HCT116 (cell line): ENCODE data around the gene RABL6. TPM values are rescaled to one million over a fixed set of nuclear protein-coding genes. Genes with fewer than 3 reads are reported as not detected.

Source experiments
- ATAC-seq: fragments of 200-7000 bp; cut with Tn5 transposase; 2 replicates; pipeline ENCODE4 v1.9.1; 2020; ENCODE audit warnings: mild to moderate bottlenecking, moderate library complexity
- BruUV-seq: library from RNA; stranded (reverse); fragments of 400-500 nt; replicated peaks from 2 replicates; lab custom pipeline; 2021; lab: Mats Ljungman, UMichigan
- CTCF ChIA-PET: fragments of 300-600 bp; sonication (Branson Sonifier 250); formaldehyde crosslinking; loops from one replicate; lab custom pipeline; 2021; ENCODE audit warnings: antibody characterized with exemption; lab: Charles Lee
- POLR2A ChIA-PET: fragments of 300-600, 350-600 bp; sonication (Branson Sonifier 250); formaldehyde crosslinking; loops from one replicate; lab custom pipeline; 2021; ENCODE audit warnings: antibody characterized with exemption; lab: Charles Lee
- RAD21 ChIA-PET, 2 experiments: fragments of 300-600 bp; sonication (Branson Sonifier 250); formaldehyde crosslinking; loops; one replicate each; lab custom pipeline; 2023; ENCODE audit warnings: low total read pairs in 2 of 2; ENCODE audit not compliant: uncharacterized antibody in 2 of 2, unreplicated experiment in 2 of 2, low non-redundant PET in 1 of 2; lab: Charles Lee
- DNase-seq: peaks from one replicate; pipeline ENCODE4 v3.0.0-alpha.2; 2010; ENCODE audit warnings: low read depth, low spot score
- H2AFZ ChIP-seq: fragments of 200-600 bp; shearing (Covaris generic), sonication (generic); 2 replicates; pipeline ENCODE4 v1.6.1; 2017; ENCODE audit warnings: low read depth, mixed run types, mixed read lengths, antibody characterized with exemption, low read length; ENCODE audit not compliant: poor library complexity, severe bottlenecking
- H3K27ac ChIP-seq: 2 replicates; pipeline ENCODE4 v1.5.1; 2012; ENCODE audit warnings: low read depth, low read length
- H3K27me3 ChIP-seq: fragments of 200-600 bp; sonication (generic); 2 replicates; pipeline ENCODE4 v1.6.1; 2016; ENCODE audit warnings: mixed run types, low read length, mixed read lengths; ENCODE audit not compliant: insufficient read depth
- H3K36me3 ChIP-seq, 2 experiments: fragments of 200-500 bp in 1 of 2; fragments of 200-600 bp in 1 of 2; sonication (Bioruptor generic) in 1 of 2; sonication (generic) in 1 of 2; 2 replicates each; pipeline versions ENCODE4 v1.5.1 to v1.6.1; 2014 to 2016; ENCODE audit warnings: low read length in 2 of 2, inconsistent platforms in 1 of 2, mixed read lengths in 1 of 2, mixed run types in 1 of 2; ENCODE audit not compliant: insufficient read depth in 2 of 2, control insufficient read depth in 1 of 2
- H3K4me1 ChIP-seq, 2 experiments: fragments of 200-600 bp in 1 of 2; sonication (generic) in 1 of 2; 2 replicates each; pipeline versions ENCODE4 v1.5.1 to v1.6.1; 2012 to 2017; ENCODE audit warnings: low read length in 2 of 2, inconsistent platforms in 1 of 2, mild to moderate bottlenecking in 1 of 2, mixed read lengths in 1 of 2, mixed run types in 1 of 2, moderate library complexity in 1 of 2; ENCODE audit not compliant: insufficient read depth in 2 of 2, control insufficient read depth in 1 of 2
- H3K4me2 ChIP-seq: fragments of 200-600 bp; sonication (generic); 2 replicates; pipeline ENCODE4 v1.6.1; 2017; ENCODE audit warnings: mixed run types, low read length, mixed read lengths
- H3K4me3 ChIP-seq, 2 experiments: fragments of 200-600 bp in 1 of 2; sonication (generic) in 1 of 2; replicated peaks in 1 of 2; 2 replicates each; pipeline ENCODE4 v1.5.1; 2011 to 2016; ENCODE audit warnings: low read length in 2 of 2, control low read depth in 1 of 2, low read depth in 1 of 2, mild to moderate bottlenecking in 1 of 2, mixed read lengths in 1 of 2, mixed run types in 1 of 2
- H3K79me2 ChIP-seq: fragments of 200-600 bp; sonication (generic); 2 replicates; pipeline ENCODE4 v1.6.1; 2017; ENCODE audit warnings: mild to moderate bottlenecking, mixed run types, low read length, moderate library complexity, mixed read lengths; ENCODE audit not compliant: insufficient read depth
- H3K9ac ChIP-seq: fragments of 200-600 bp; sonication (generic); 2 replicates; pipeline ENCODE4 v1.6.1; 2016; ENCODE audit warnings: low read length, mixed read lengths
- H3K9me2 ChIP-seq: fragments of 200-600 bp; sonication (generic), shearing (Covaris generic); 2 replicates; pipeline ENCODE4 v1.6.1; 2017; ENCODE audit warnings: mixed run types, mild to moderate bottlenecking, moderate library complexity; ENCODE audit not compliant: insufficient read depth
- H3K9me3 ChIP-seq, 2 experiments: fragments of 200-500 bp in 1 of 2; fragments of 200-600 bp in 1 of 2; sonication (Bioruptor generic) in 1 of 2; sonication (generic) in 1 of 2; 2 replicates each; pipeline ENCODE4 v1.6.1; 2014 to 2017; ENCODE audit warnings: low read length in 2 of 2, mixed read lengths in 2 of 2, inconsistent platforms in 1 of 2, low read depth in 1 of 2, mild to moderate bottlenecking in 1 of 2, mixed run types in 1 of 2, moderate library complexity in 1 of 2; ENCODE audit not compliant: control insufficient read depth in 1 of 2, insufficient read depth in 1 of 2
- H4K20me1 ChIP-seq: fragments of 200-600 bp; sonication (generic), shearing (Covaris generic); 2 replicates; pipeline ENCODE4 v1.6.1; 2017; ENCODE audit warnings: mixed run types, mild to moderate bottlenecking, moderate library complexity; ENCODE audit not compliant: insufficient read depth
- ATF3 ChIP-seq: IDR thresholded peaks from 2 replicates; pipeline ENCODE4 v1.6.1; 2012
- CBX3 ChIP-seq: IDR thresholded peaks from 2 replicates; pipeline ENCODE4 v1.6.1; 2012; ENCODE audit warnings: low read depth
- CEBPB ChIP-seq: IDR thresholded peaks from 2 replicates; pipeline ENCODE4 v1.6.1; 2012; ENCODE audit warnings: low read depth
- CTCF ChIP-seq, 3 experiments: fragments of 200-600 bp in 1 of 3; sonication (generic) in 1 of 3; IDR thresholded peaks in 2 of 3; conservative IDR thresholded peaks in 1 of 3; 2 replicates each; pipeline ENCODE4 v1.5.1; 2012 to 2017; ENCODE audit warnings: low read depth in 2 of 3, low read length in 2 of 3, antibody characterized with exemption in 1 of 3, borderline replicate concordance in 1 of 3, control low read depth in 1 of 3, mild to moderate bottlenecking in 1 of 3, mixed read lengths in 1 of 3, mixed run types in 1 of 3, moderate library complexity in 1 of 3; ENCODE audit not compliant: insufficient read depth in 1 of 3
- EGR1 ChIP-seq: IDR thresholded peaks from 2 replicates; pipeline ENCODE4 v1.6.1; 2012; ENCODE audit warnings: low read depth
- ELF1 ChIP-seq: IDR thresholded peaks from 2 replicates; pipeline ENCODE4 v1.6.1; 2012; ENCODE audit warnings: low read depth, borderline replicate concordance
- EZH2 ChIP-seq: fragments of 200-600 bp; sonication (generic); IDR thresholded peaks from 2 replicates; pipeline ENCODE4 v1.6.1; 2017; ENCODE audit warnings: antibody characterized with exemption, mixed run types
- FOSL1 ChIP-seq: IDR thresholded peaks from 2 replicates; pipeline ENCODE4 v1.6.1; 2012; ENCODE audit warnings: low read depth
- JUND ChIP-seq: IDR thresholded peaks from 2 replicates; pipeline ENCODE4 v1.6.1; 2012
- POLR2A ChIP-seq: IDR thresholded peaks from 2 replicates; pipeline ENCODE4 v1.7.0; 2011; ENCODE audit warnings: borderline replicate concordance; ENCODE audit not compliant: insufficient read depth, insufficient read length; ENCODE audit errors: extremely low read depth
- POLR2AphosphoS5 ChIP-seq: IDR thresholded peaks from 2 replicates; pipeline ENCODE4 v1.6.1; 2011; ENCODE audit warnings: mild to moderate bottlenecking, low read depth, low read length, moderate library complexity
- RAD21 ChIP-seq: IDR thresholded peaks from 2 replicates; pipeline ENCODE4 v1.6.1; 2012; ENCODE audit warnings: low read depth, mild to moderate bottlenecking
- SP1 ChIP-seq: IDR thresholded peaks from 2 replicates; pipeline ENCODE4 v1.6.1; 2012; ENCODE audit warnings: low read depth
- SRF ChIP-seq: IDR thresholded peaks from 2 replicates; pipeline ENCODE4 v1.6.1; 2012; ENCODE audit warnings: low read depth
- TCF7L2 ChIP-seq: IDR thresholded peaks from 2 replicates; pipeline ENCODE4 v1.7.0; 2011; ENCODE audit warnings: borderline replicate concordance, inconsistent platforms; ENCODE audit not compliant: insufficient read depth, insufficient read length; ENCODE audit errors: extremely low read depth
- ZFX ChIP-seq: fragments of 450-650 bp; IDR thresholded peaks from 2 replicates; pipeline ENCODE4 v1.6.1; 2017
- intact Hi-C: fragments of 100-400 bp; cut with micrococcal nuclease; formaldehyde crosslinking; loops from 2 replicates; pipeline ENCODE4 v1.10.0; 2022
- total RNA-seq: library from RNA; stranded (reverse); gene quantifications from one replicate; pipeline ENCODE4 v1.2.1, GENCODE V29; 2021; ENCODE audit not compliant: unreplicated experiment
- TF ChIP-seq, protein P1 (sequence below): IDR thresholded peaks from 2 replicates; pipeline ENCODE4 v1.6.1; 2012

RABL6 gene
- total RNA-seq, 1 experiment from 2014 or later: 98.6 TPM

GRCh38 chr9:136808075-136808805 lies 492 bp downstream of the RABL6 start:
- H3K9me3 ChIP-seq: no peaks in the 10 kb centered on the region
- DNase-seq (no peak), ATAC-seq (peak; percentile 47)
- no peaks in the 10 kb centered on the region for H3K27me3 ChIP-seq
- H3K79me2 ChIP-seq: peaks cover 59% of the 10 kb centered on the region
- H3K27ac ChIP-seq: peak overlapping the region; percentile 97
- H3K9ac ChIP-seq: peak overlapping the region; percentile 96
- CTCF ChIA-PET: no interaction called here
- TF ChIP-seq ELF1: no peak
- peak; percentile 88; the same call in 1 of the 2 replicates for TF ChIP-seq ZFX
- TF ChIP-seq RAD21: no peak
- TF ChIP-seq CBX3: no peak
- peak overlapping the region; percentile 74 for H3K4me2 ChIP-seq
- H3K4me3 ChIP-seq: peak overlapping the region; percentile 79 to 93
- no peaks in the 10 kb centered on the region for H4K20me1 ChIP-seq
- RAD21 ChIA-PET: no interaction called here
- BruUV-seq: no TSS peak
- no peaks in the 10 kb centered on the region for H3K9me2 ChIP-seq
- peaks cover 8 to 14% of the 10 kb centered on the region in 2 experiments; a peak in 3 of 4 replicates for H3K36me3 ChIP-seq
- peaks cover 14 to 19% of the 10 kb centered on the region in 2 experiments for H3K4me1 ChIP-seq
- POLR2A ChIA-PET: interaction anchor here (1.9 kb wide), 1 partner anchor 8 kb away, joined by 4 read pairs; no protein-coding TSS in a partner anchor
- intact Hi-C loops: no loop called here
- no peak overlapping the region for H2AFZ ChIP-seq

GRCh38 chr9:136808806-136809158 lies 1.0 kb downstream of the RABL6 start:
- no peak for ATAC-seq
- peaks cover 60% of the 10 kb centered on the region for H3K79me2 ChIP-seq
- H3K9ac ChIP-seq: peak overlapping the region; percentile 96
- no peaks in the 10 kb centered on the region for H3K9me3 ChIP-seq
- H3K4me2 ChIP-seq: peak overlapping the region; percentile 74
- H3K9me2 ChIP-seq: no peaks in the 10 kb centered on the region
- no peaks in the 10 kb centered on the region for H3K27me3 ChIP-seq
- no peak for DNase-seq
- ChIA-PET CTCF (no interaction called here), POLR2A (interaction anchor here (1.9 kb wide), 1 partner anchor 8 kb away, joined by 4 read pairs; no protein-coding TSS in a partner anchor), RAD21 (no interaction called here)
- H3K36me3 ChIP-seq: peaks cover 8 to 14% of the 10 kb centered on the region in 2 experiments; a peak in 3 of 4 replicates
- no TSS peak for BruUV-seq
- H3K27ac ChIP-seq: peak overlapping the region; percentile 97
- H4K20me1 ChIP-seq: no peaks in the 10 kb centered on the region
- no peak overlapping the region for H2AFZ ChIP-seq
- H3K4me1 ChIP-seq: peaks cover 14 to 19% of the 10 kb centered on the region in 2 experiments
- intact Hi-C loops: no loop called here
- H3K4me3 ChIP-seq: peak overlapping the region; percentile 79 to 93
- no peak for TF ChIP-seq FOSL1
- TF ChIP-seq JUND: no peak
- no peak for TF ChIP-seq POLR2AphosphoS5
- no peak for TF ChIP-seq CTCF (IDR thresholded peaks at IDR 0.05 in 2 of 3, conservative IDR thresholded peaks at IDR 0.05 in 1 of 3; ENCODE audit: borderline replicate concordance in 1 of 3, insufficient read depth in 1 of 3, low read depth in 2 of 3, low read length in 2 of 3)
- TF ChIP-seq, protein P1, sequence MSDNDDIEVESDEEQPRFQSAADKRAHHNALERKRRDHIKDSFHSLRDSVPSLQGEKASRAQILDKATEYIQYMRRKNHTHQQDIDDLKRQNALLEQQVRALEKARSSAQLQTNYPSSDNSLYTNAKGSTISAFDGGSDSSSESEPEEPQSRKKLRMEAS: no peak
- TF ChIP-seq CEBPB: no peak
- no peak for TF ChIP-seq ELF1
- no peak for TF ChIP-seq TCF7L2
- no peak for TF ChIP-seq POLR2A
- TF ChIP-seq SRF: no peak
- no peak for TF ChIP-seq EZH2
- TF ChIP-seq SP1: no peak
- no peak for TF ChIP-seq EGR1
- no peak for TF ChIP-seq ATF3
- TF ChIP-seq RAD21: no peak
